ENCODE measurements around the gene MAPRE2. TPM values are rescaled to one million over a fixed set of nuclear protein-coding genes. Genes with fewer than 3 reads are reported as not detected.
"Not testable (repeated sequence)": the region's sequence is repeated elsewhere in the genome, so short reads cannot be mapped to it uniquely, and the experiment has no call there.

The MAPRE2 gene
- total and polyA plus RNA-seq, 12 donors, result 30.2 to 144 (median 87.6) TPM

DNA sequence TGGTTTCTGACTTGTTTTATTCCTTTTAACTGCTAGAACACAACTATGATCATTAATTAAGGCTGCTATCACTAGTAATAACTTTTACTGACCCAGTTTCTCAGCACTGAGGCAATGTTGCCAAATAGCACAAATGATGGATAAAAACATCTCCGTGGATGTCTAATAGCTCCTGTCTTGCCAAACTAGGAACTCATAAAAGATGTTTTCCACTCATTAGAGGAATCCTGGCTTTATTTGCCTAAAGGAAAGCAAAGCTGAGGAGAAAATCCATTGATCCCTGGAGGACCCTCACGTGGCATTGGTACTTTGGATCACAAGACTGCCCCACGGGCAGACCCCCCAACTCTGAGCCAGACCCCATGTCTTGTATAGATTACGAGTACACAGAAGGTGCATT lies 103.5 kb downstream of the MAPRE2 start:
- 68 to 76% (median 72%) methylated on average over 4 of the region's 4 CpGs for WGBS, 4 donors
- peaks cover 0 to 9% of the 10 kb centered on the region in 2 donors for H3K4me1 ChIP-seq (replicated peaks in 1 of 2)
- peak overlapping the region in 2 of 5 donors; percentile 35 to 45 for H3K27ac ChIP-seq
- intact Hi-C loops (cut with DNase I), result loop anchor here (5.0 to 10.0 kb wide), 3 partner anchors 50 to 140 kb away; no protein-coding TSS in a partner anchor
- peaks cover 0 to 25% of the 10 kb centered on the region in 2 donors for H3K36me3 ChIP-seq (replicated peaks in 1 of 2)
- H3K9me3 ChIP-seq (replicated peaks in 1 of 3), result no peaks in the 10 kb centered on the region
- DNase-seq, result no peak
- H3K4me3 ChIP-seq, result no peak overlapping the region
- TF ChIP-seq POLR2A (IDR thresholded peaks at IDR 0.05), result no peak
- TF ChIP-seq, protein P1, sequence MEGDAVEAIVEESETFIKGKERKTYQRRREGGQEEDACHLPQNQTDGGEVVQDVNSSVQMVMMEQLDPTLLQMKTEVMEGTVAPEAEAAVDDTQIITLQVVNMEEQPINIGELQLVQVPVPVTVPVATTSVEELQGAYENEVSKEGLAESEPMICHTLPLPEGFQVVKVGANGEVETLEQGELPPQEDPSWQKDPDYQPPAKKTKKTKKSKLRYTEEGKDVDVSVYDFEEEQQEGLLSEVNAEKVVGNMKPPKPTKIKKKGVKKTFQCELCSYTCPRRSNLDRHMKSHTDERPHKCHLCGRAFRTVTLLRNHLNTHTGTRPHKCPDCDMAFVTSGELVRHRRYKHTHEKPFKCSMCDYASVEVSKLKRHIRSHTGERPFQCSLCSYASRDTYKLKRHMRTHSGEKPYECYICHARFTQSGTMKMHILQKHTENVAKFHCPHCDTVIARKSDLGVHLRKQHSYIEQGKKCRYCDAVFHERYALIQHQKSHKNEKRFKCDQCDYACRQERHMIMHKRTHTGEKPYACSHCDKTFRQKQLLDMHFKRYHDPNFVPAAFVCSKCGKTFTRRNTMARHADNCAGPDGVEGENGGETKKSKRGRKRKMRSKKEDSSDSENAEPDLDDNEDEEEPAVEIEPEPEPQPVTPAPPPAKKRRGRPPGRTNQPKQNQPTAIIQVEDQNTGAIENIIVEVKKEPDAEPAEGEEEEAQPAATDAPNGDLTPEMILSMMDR (IDR thresholded peaks at IDR 0.05), result no peak
- no peaks in the 10 kb centered on the region for H3K27me3 ChIP-seq

DNA sequence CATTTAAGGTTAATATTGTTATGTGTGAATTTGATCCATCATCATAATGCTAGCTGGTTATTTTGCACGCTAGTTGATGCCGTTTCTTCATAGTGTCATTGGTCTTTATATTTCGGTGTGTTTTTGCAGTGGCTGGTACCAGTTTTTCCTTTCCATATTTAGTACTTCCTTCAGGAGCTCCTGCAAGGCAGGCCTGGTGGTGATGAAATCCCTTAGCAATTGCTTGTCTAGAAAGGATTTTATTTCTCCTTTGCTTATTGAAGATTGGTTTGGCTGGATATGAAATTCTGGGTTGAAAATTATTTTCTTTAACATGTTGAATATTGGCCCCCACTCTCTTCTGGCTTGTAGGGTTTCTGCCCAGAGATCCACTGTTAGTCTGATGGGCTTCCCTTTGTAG lies 109.0 kb downstream of the MAPRE2 start:
- H3K9me3 ChIP-seq (replicated peaks in 1 of 3); H3K36me3 ChIP-seq (replicated peaks in 1 of 2); DNase-seq; H3K27me3 ChIP-seq; H3K4me3 ChIP-seq; H3K4me1 ChIP-seq (replicated peaks in 1 of 2); intact Hi-C loops (cut with DNase I); H3K27ac ChIP-seq: not testable (repeated sequence)
- WGBS, 4 donors, result 87 to 98% (median 94%) methylated on average over 3 of the region's 3 CpGs

DNA sequence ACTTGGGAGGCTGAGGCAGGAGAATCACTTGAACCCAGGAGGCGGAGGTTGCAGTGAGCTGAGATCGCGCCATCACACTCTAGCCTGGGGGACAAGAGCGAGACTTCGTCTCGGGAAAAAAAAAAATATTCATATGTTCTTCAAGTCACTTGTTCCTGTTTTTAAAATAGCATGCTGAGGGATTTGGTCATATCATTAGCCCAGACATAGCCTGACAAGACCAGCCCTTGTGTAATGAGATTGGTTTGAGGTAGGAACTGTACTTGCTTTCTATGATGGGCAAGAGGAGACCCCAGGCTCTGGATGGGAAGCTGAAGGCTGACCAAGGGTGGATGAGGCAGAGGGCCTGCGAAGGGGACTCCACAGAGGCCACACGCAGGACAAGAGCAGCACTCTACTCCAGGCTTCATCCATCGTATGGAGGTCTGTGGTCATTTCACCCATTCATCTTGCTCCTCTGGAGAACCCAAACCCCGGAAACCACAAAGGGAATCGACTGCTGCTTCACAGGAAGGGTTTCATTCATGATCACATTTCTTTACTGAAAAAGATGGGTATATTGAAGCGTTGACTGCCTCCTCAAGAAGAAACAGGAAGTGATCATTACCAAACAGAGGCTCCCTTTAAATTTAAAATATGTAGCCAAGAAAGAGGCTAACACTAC lies 112.5 kb downstream of the MAPRE2 start:
- Histone ChIP-seq H3K4me3 (no peak overlapping the region), H3K4me1 (replicated peaks in 1 of 2) (peaks cover 9 to 13% of the 10 kb centered on the region in 2 donors), H3K9me3 (replicated peaks in 1 of 3) (no peaks in the 10 kb centered on the region), H3K27me3 (no peaks in the 10 kb centered on the region), H3K36me3 (replicated peaks in 1 of 2) (no peaks in the 10 kb centered on the region), H3K27ac (no peak overlapping the region)
- no peak for DNase-seq
- intact Hi-C loops (cut with DNase I), result no loop called here
- no peak for TF ChIP-seq POLR2A (IDR thresholded peaks at IDR 0.05)
- TF ChIP-seq, protein P1 (IDR thresholded peaks at IDR 0.05), result no peak
- 82 to 87% (median 85%) methylated on average over 12 of the region's 12 CpGs for WGBS, 4 donors

GRCh38 chr18:35155398-35156117 lies 114.3 kb downstream of the MAPRE2 start:
- Histone ChIP-seq H3K4me1 (replicated peaks in 1 of 2) (peaks cover 9 to 13% of the 10 kb centered on the region in 2 donors), H3K27me3 (no peaks in the 10 kb centered on the region), H3K9me3 (replicated peaks in 1 of 3) (no peaks in the 10 kb centered on the region), H3K27ac (peak overlapping the region in 3 of 5 donors; percentile 27 to 72 (median 56)), H3K36me3 (replicated peaks in 1 of 2) (no peaks in the 10 kb centered on the region), H3K4me3 (no peak overlapping the region)
- intact Hi-C loops (cut with DNase I), result no loop called here
- WGBS, 4 donors, result 23 to 28% (median 25%) methylated on average over 8 of the region's 8 CpGs
- TF ChIP-seq, protein P1 (IDR thresholded peaks at IDR 0.05), result no peak
- peak in 1 of 2 donors; percentile 13 for TF ChIP-seq POLR2A (IDR thresholded peaks at IDR 0.05)
- peak in 4 of 7 donors; percentile 43 to 52 (median 45) for DNase-seq

Measured in adrenal gland (tissue), 12 donors.